HCT116 (cell line): ENCODE data around the gene SRD5A3. TPM values are rescaled to one million over a fixed set of nuclear protein-coding genes. Genes with fewer than 3 reads are reported as not detected.

Experiments
- ATAC-seq: fragments of 200-7000 bp; cut with Tn5 transposase; 2 replicates; pipeline ENCODE4 v1.9.1; 2020; ENCODE audit warnings: mild to moderate bottlenecking, moderate library complexity
- BruUV-seq: library from RNA; stranded (reverse); fragments of 400-500 nt; replicated peaks from 2 replicates; lab custom pipeline; 2021; lab: Mats Ljungman, UMichigan
- CTCF ChIA-PET: fragments of 300-600 bp; sonication (Branson Sonifier 250); formaldehyde crosslinking; loops from one replicate; lab custom pipeline; 2021; ENCODE audit warnings: antibody characterized with exemption; lab: Charles Lee
- POLR2A ChIA-PET: fragments of 300-600, 350-600 bp; sonication (Branson Sonifier 250); formaldehyde crosslinking; loops from one replicate; lab custom pipeline; 2021; ENCODE audit warnings: antibody characterized with exemption; lab: Charles Lee
- RAD21 ChIA-PET, 2 experiments: fragments of 300-600 bp; sonication (Branson Sonifier 250); formaldehyde crosslinking; loops; one replicate each; lab custom pipeline; 2023; ENCODE audit warnings: low total read pairs in 2 of 2; ENCODE audit not compliant: uncharacterized antibody in 2 of 2, unreplicated experiment in 2 of 2, low non-redundant PET in 1 of 2; lab: Charles Lee
- DNase-seq: peaks from one replicate; pipeline ENCODE4 v3.0.0-alpha.2; 2010; ENCODE audit warnings: low read depth, low spot score
- H2AFZ ChIP-seq: fragments of 200-600 bp; shearing (Covaris generic), sonication (generic); 2 replicates; pipeline ENCODE4 v1.6.1; 2017; ENCODE audit warnings: low read depth, mixed run types, mixed read lengths, antibody characterized with exemption, low read length; ENCODE audit not compliant: poor library complexity, severe bottlenecking
- H3K27ac ChIP-seq: 2 replicates; pipeline ENCODE4 v1.5.1; 2012; ENCODE audit warnings: low read depth, low read length
- H3K27me3 ChIP-seq: fragments of 200-600 bp; sonication (generic); 2 replicates; pipeline ENCODE4 v1.6.1; 2016; ENCODE audit warnings: mixed run types, low read length, mixed read lengths; ENCODE audit not compliant: insufficient read depth
- H3K36me3 ChIP-seq, 2 experiments: fragments of 200-500 bp in 1 of 2; fragments of 200-600 bp in 1 of 2; sonication (Bioruptor generic) in 1 of 2; sonication (generic) in 1 of 2; 2 replicates each; pipeline versions ENCODE4 v1.5.1 to v1.6.1; 2014 to 2016; ENCODE audit warnings: low read length in 2 of 2, inconsistent platforms in 1 of 2, mixed read lengths in 1 of 2, mixed run types in 1 of 2; ENCODE audit not compliant: insufficient read depth in 2 of 2, control insufficient read depth in 1 of 2
- H3K4me1 ChIP-seq, 2 experiments: fragments of 200-600 bp in 1 of 2; sonication (generic) in 1 of 2; 2 replicates each; pipeline versions ENCODE4 v1.5.1 to v1.6.1; 2012 to 2017; ENCODE audit warnings: low read length in 2 of 2, inconsistent platforms in 1 of 2, mild to moderate bottlenecking in 1 of 2, mixed read lengths in 1 of 2, mixed run types in 1 of 2, moderate library complexity in 1 of 2; ENCODE audit not compliant: insufficient read depth in 2 of 2, control insufficient read depth in 1 of 2
- H3K4me2 ChIP-seq: fragments of 200-600 bp; sonication (generic); 2 replicates; pipeline ENCODE4 v1.6.1; 2017; ENCODE audit warnings: mixed run types, low read length, mixed read lengths
- H3K4me3 ChIP-seq, 2 experiments: fragments of 200-600 bp in 1 of 2; sonication (generic) in 1 of 2; replicated peaks in 1 of 2; 2 replicates each; pipeline ENCODE4 v1.5.1; 2011 to 2016; ENCODE audit warnings: low read length in 2 of 2, control low read depth in 1 of 2, low read depth in 1 of 2, mild to moderate bottlenecking in 1 of 2, mixed read lengths in 1 of 2, mixed run types in 1 of 2
- H3K79me2 ChIP-seq: fragments of 200-600 bp; sonication (generic); 2 replicates; pipeline ENCODE4 v1.6.1; 2017; ENCODE audit warnings: mild to moderate bottlenecking, mixed run types, low read length, moderate library complexity, mixed read lengths; ENCODE audit not compliant: insufficient read depth
- H3K9ac ChIP-seq: fragments of 200-600 bp; sonication (generic); 2 replicates; pipeline ENCODE4 v1.6.1; 2016; ENCODE audit warnings: low read length, mixed read lengths
- H3K9me2 ChIP-seq: fragments of 200-600 bp; sonication (generic), shearing (Covaris generic); 2 replicates; pipeline ENCODE4 v1.6.1; 2017; ENCODE audit warnings: mixed run types, mild to moderate bottlenecking, moderate library complexity; ENCODE audit not compliant: insufficient read depth
- H3K9me3 ChIP-seq, 2 experiments: fragments of 200-500 bp in 1 of 2; fragments of 200-600 bp in 1 of 2; sonication (Bioruptor generic) in 1 of 2; sonication (generic) in 1 of 2; 2 replicates each; pipeline ENCODE4 v1.6.1; 2014 to 2017; ENCODE audit warnings: low read length in 2 of 2, mixed read lengths in 2 of 2, inconsistent platforms in 1 of 2, low read depth in 1 of 2, mild to moderate bottlenecking in 1 of 2, mixed run types in 1 of 2, moderate library complexity in 1 of 2; ENCODE audit not compliant: control insufficient read depth in 1 of 2, insufficient read depth in 1 of 2
- H4K20me1 ChIP-seq: fragments of 200-600 bp; sonication (generic), shearing (Covaris generic); 2 replicates; pipeline ENCODE4 v1.6.1; 2017; ENCODE audit warnings: mixed run types, mild to moderate bottlenecking, moderate library complexity; ENCODE audit not compliant: insufficient read depth
- ATF3 ChIP-seq: IDR thresholded peaks from 2 replicates; pipeline ENCODE4 v1.6.1; 2012
- CBX3 ChIP-seq: IDR thresholded peaks from 2 replicates; pipeline ENCODE4 v1.6.1; 2012; ENCODE audit warnings: low read depth
- EGR1 ChIP-seq: IDR thresholded peaks from 2 replicates; pipeline ENCODE4 v1.6.1; 2012; ENCODE audit warnings: low read depth
- ELF1 ChIP-seq: IDR thresholded peaks from 2 replicates; pipeline ENCODE4 v1.6.1; 2012; ENCODE audit warnings: low read depth, borderline replicate concordance
- EZH2phosphoT487 ChIP-seq: fragments of 200-600 bp; IDR thresholded peaks from 2 replicates; pipeline ENCODE4 v1.6.1; 2018; ENCODE audit warnings: antibody characterized with exemption, borderline replicate concordance
- FOSL1 ChIP-seq: IDR thresholded peaks from 2 replicates; pipeline ENCODE4 v1.6.1; 2012; ENCODE audit warnings: low read depth
- POLR2A ChIP-seq: IDR thresholded peaks from 2 replicates; pipeline ENCODE4 v1.7.0; 2011; ENCODE audit warnings: borderline replicate concordance; ENCODE audit not compliant: insufficient read depth, insufficient read length; ENCODE audit errors: extremely low read depth
- POLR2AphosphoS5 ChIP-seq: IDR thresholded peaks from 2 replicates; pipeline ENCODE4 v1.6.1; 2011; ENCODE audit warnings: mild to moderate bottlenecking, low read depth, low read length, moderate library complexity
- RAD21 ChIP-seq: IDR thresholded peaks from 2 replicates; pipeline ENCODE4 v1.6.1; 2012; ENCODE audit warnings: low read depth, mild to moderate bottlenecking
- SIN3A ChIP-seq: IDR thresholded peaks from 2 replicates; pipeline ENCODE4 v1.6.1; 2012; ENCODE audit warnings: low read depth
- SP1 ChIP-seq: IDR thresholded peaks from 2 replicates; pipeline ENCODE4 v1.6.1; 2012; ENCODE audit warnings: low read depth
- SRF ChIP-seq: IDR thresholded peaks from 2 replicates; pipeline ENCODE4 v1.6.1; 2012; ENCODE audit warnings: low read depth
- TCF7L2 ChIP-seq: IDR thresholded peaks from 2 replicates; pipeline ENCODE4 v1.7.0; 2011; ENCODE audit warnings: borderline replicate concordance, inconsistent platforms; ENCODE audit not compliant: insufficient read depth, insufficient read length; ENCODE audit errors: extremely low read depth
- ZBTB33 ChIP-seq: IDR thresholded peaks from 2 replicates; pipeline ENCODE4 v1.6.1; 2011; ENCODE audit warnings: mild to moderate bottlenecking, low read length, moderate library complexity; ENCODE audit not compliant: insufficient replicate concordance; ENCODE audit errors: extremely low read depth
- ZFX ChIP-seq: fragments of 450-650 bp; IDR thresholded peaks from 2 replicates; pipeline ENCODE4 v1.6.1; 2017
- intact Hi-C: fragments of 100-400 bp; cut with micrococcal nuclease; formaldehyde crosslinking; loops from 2 replicates; pipeline ENCODE4 v1.10.0; 2022
- total RNA-seq: library from RNA; stranded (reverse); gene quantifications from one replicate; pipeline ENCODE4 v1.2.1, GENCODE V29; 2021; ENCODE audit not compliant: unreplicated experiment
- TF ChIP-seq, protein P1 (sequence below): IDR thresholded peaks from 2 replicates; pipeline ENCODE4 v1.6.1; 2012; ENCODE audit warnings: low read depth
- TF ChIP-seq, protein P2 (sequence below): IDR thresholded peaks from 2 replicates; pipeline ENCODE4 v1.6.1; 2012

The SRD5A3 gene
- total RNA-seq, 1 experiment from 2014 or later: 19.9 TPM

GRCh38 chr4:55343887-55344286 lies 2.2 kb upstream of the SRD5A3 start:
- intact Hi-C loops: loop anchor here (10.0 kb wide), 2 partner anchors 291 to 521 kb away; partner anchors contain the start of gene NMU
- no peak overlapping the region for H3K27ac ChIP-seq
- RAD21 ChIA-PET: no interaction called here
- no peaks in the 10 kb centered on the region for H3K27me3 ChIP-seq
- H3K9me3 ChIP-seq: no peaks in the 10 kb centered on the region
- H3K79me2 ChIP-seq: no peaks in the 10 kb centered on the region; the same call in 1 of the 2 replicates
- no TSS peak for BruUV-seq
- H4K20me1 ChIP-seq: no peaks in the 10 kb centered on the region
- CTCF ChIA-PET: no interaction called here
- ATAC-seq (no peak), DNase-seq (no peak)
- no peak overlapping the region for H2AFZ ChIP-seq
- no peak overlapping the region for H3K4me2 ChIP-seq
- peaks cover 17 to 29% of the 10 kb centered on the region in 2 experiments for H3K4me1 ChIP-seq
- TF ChIP-seq, protein P1, sequence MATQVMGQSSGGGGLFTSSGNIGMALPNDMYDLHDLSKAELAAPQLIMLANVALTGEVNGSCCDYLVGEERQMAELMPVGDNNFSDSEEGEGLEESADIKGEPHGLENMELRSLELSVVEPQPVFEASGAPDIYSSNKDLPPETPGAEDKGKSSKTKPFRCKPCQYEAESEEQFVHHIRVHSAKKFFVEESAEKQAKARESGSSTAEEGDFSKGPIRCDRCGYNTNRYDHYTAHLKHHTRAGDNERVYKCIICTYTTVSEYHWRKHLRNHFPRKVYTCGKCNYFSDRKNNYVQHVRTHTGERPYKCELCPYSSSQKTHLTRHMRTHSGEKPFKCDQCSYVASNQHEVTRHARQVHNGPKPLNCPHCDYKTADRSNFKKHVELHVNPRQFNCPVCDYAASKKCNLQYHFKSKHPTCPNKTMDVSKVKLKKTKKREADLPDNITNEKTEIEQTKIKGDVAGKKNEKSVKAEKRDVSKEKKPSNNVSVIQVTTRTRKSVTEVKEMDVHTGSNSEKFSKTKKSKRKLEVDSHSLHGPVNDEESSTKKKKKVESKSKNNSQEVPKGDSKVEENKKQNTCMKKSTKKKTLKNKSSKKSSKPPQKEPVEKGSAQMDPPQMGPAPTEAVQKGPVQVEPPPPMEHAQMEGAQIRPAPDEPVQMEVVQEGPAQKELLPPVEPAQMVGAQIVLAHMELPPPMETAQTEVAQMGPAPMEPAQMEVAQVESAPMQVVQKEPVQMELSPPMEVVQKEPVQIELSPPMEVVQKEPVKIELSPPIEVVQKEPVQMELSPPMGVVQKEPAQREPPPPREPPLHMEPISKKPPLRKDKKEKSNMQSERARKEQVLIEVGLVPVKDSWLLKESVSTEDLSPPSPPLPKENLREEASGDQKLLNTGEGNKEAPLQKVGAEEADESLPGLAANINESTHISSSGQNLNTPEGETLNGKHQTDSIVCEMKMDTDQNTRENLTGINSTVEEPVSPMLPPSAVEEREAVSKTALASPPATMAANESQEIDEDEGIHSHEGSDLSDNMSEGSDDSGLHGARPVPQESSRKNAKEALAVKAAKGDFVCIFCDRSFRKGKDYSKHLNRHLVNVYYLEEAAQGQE: no peak
- TF ChIP-seq SP1: no peak
- no peak for TF ChIP-seq SRF
- TF ChIP-seq CBX3: no peak
- no peak for TF ChIP-seq ELF1
- TF ChIP-seq ATF3: no peak
- no peak for TF ChIP-seq SIN3A
- no peak for TF ChIP-seq FOSL1
- no peak for TF ChIP-seq POLR2A
- no peak for TF ChIP-seq EZH2phosphoT487
- no peak; the same call in 1 of the 2 replicates for TF ChIP-seq RAD21
- TF ChIP-seq ZFX: no peak
- TF ChIP-seq, protein P2, sequence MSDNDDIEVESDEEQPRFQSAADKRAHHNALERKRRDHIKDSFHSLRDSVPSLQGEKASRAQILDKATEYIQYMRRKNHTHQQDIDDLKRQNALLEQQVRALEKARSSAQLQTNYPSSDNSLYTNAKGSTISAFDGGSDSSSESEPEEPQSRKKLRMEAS: no peak
- no peak for TF ChIP-seq ZBTB33
- no peak for TF ChIP-seq TCF7L2
- TF ChIP-seq POLR2AphosphoS5: no peak
- no peak for TF ChIP-seq EGR1
- no peaks in the 10 kb centered on the region for H3K36me3 ChIP-seq
- H3K9ac ChIP-seq: no peak overlapping the region
- POLR2A ChIA-PET: no interaction called here
- H3K9me2 ChIP-seq: no peaks in the 10 kb centered on the region
- no peak overlapping the region for H3K4me3 ChIP-seq
